ENCODE measurements around the gene ABCG1. TPM values are rescaled to one million over a fixed set of nuclear protein-coding genes. Genes with fewer than 3 reads are reported as not detected.

ABCG1 gene
- total RNA-seq, 4 donors from 2014 or later = 32.0 to 54.0 (median 35.2) TPM

DNA sequence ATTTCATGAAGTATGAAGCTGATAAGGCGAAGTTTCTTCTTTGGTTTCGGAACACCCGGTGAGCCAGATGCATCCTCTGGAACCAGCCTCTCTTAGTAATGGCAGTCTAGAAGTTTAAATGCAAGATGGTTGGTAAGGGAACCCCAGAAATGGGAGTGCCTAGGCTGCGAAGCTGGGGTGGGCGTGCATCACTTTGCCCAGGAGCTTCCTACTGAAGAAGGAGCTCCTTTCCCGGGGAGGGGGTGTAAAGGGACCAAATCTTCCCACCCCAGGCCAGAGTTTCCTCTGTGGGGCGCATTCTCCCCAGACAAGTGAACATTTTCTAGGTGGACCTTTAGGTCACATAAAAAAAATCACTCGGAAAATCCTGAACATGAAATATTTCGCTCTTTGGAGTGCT, 127.5 kb downstream of the ABCG1 start:
- H3K36me3 ChIP-seq = no peaks in the 10 kb centered on the region
- TF ChIP-seq POLR2A (IDR thresholded peaks at IDR 0.05) (no peak), POLR2AphosphoS5 (IDR thresholded peaks at IDR 0.05) (no peak), EP300 (IDR thresholded peaks at IDR 0.05) (no peak), CTCF (IDR thresholded peaks at IDR 0.05) (no peak)
- no peak overlapping the region for H3K27ac ChIP-seq
- no peaks in the 10 kb centered on the region for H3K9me3 ChIP-seq
- no peaks in the 10 kb centered on the region for H3K4me1 ChIP-seq
- DNase-seq (ENCODE audit: low spot score in 2 of 2) = no peak
- no peak overlapping the region for H3K4me3 ChIP-seq
- WGBS = 85% methylated on average over 9 of the region's 9 CpGs
- peaks cover 20% of the 10 kb centered on the region for H3K27me3 ChIP-seq

Other genes with a start within 250 kb of the ABCG1 start
- gene ZBTB21, start 208.8 kb upstream of the ABCG1 start, total RNA-seq = 10 to 100 TPM; 24.5 to 39.1 (median 30.5) TPM
- under 1 TPM in 2 of 4 donors, not detected in 2; 0.15 to 0.21 TPM for gene UMODL1, start 147.8 kb upstream of the ABCG1 start, total RNA-seq
- gene TFF3, start 96.3 kb downstream of the ABCG1 start, total RNA-seq = 1 to 10 TPM in 3 of 4 donors, not detected in 1; 1.9 to 8.0 (median 5.5) TPM
- gene TFF2, start 131.9 kb downstream of the ABCG1 start, total RNA-seq = not detected
- not detected for gene TFF1, start 147.4 kb downstream of the ABCG1 start, total RNA-seq
- gene TMPRSS3, start 176.9 kb downstream of the ABCG1 start, total RNA-seq = 1 to 10 TPM in 2 of 4 donors, under 1 TPM in 1, not detected in 1; 0.34 to 1.6 (median 1.0) TPM
- 1 to 10 TPM in 1 of 4 donors, under 1 TPM in 2, not detected in 1; 0.36 to 1.0 (median 0.47) TPM for gene UBASH3A, start 184.8 kb downstream of the ABCG1 start, total RNA-seq

All from suprapubic skin (tissue), 4 donors.